Endothelial cell of umbilical vein (primary cell): ENCODE results near the gene NPTN. TPM values are rescaled to one million over a fixed set of nuclear protein-coding genes. Genes with fewer than 3 reads are reported as not detected.

Source experiments
- BruUV-seq: library from RNA; stranded (reverse); fragments of 400-500 nt; replicated peaks from 2 replicates; lab custom pipeline; 2021; lab: Mats Ljungman, UMichigan
- CTCF ChIA-PET: fragments of 300-600, 350-600 bp; sonication (Branson Sonifier 250); formaldehyde crosslinking; loops from one replicate; lab custom pipeline; 2021; ENCODE audit warnings: antibody characterized with exemption, inconsistent platforms; lab: Charles Lee
- POLR2A ChIA-PET: fragments of 300-600, 350-600 bp; sonication (Branson Sonifier 250); formaldehyde crosslinking; loops from one replicate; lab custom pipeline; 2021; ENCODE audit warnings: antibody characterized with exemption, inconsistent platforms; lab: Charles Lee
- DNase-seq: peaks from one replicate; pipeline ENCODE4 v3.0.0-alpha.2; 2011; ENCODE audit warnings: low read depth, low spot score
- FAIRE-seq: peaks from 2 replicates; lab custom pipeline; 2011; peaks lifted over from hg19 to GRCh38; lab: Jason Lieb, UNC
- H2AFZ ChIP-seq: 2 replicates; pipeline ENCODE4 v1.6.0; 2012; ENCODE audit warnings: low read depth, low read length, control low read depth, inconsistent platforms
- H3K27ac ChIP-seq: 2 replicates; pipeline ENCODE4 v1.5.1; 2011; ENCODE audit warnings: low read depth, mild to moderate bottlenecking, control low read depth, low read length, moderate library complexity; ENCODE audit not compliant: insufficient read depth
- H3K27me3 ChIP-seq, 2 experiments: 2 replicates each; pipeline versions ENCODE4 v1.6.0 to v1.6.1; 2011; ENCODE audit warnings: low read length in 2 of 2, mixed read lengths in 1 of 2; ENCODE audit not compliant: control insufficient read depth in 2 of 2, insufficient read depth in 2 of 2
- H3K36me3 ChIP-seq, 2 experiments: 2 replicates in 1 of 2; 3 replicates in 1 of 2; pipeline ENCODE4 v1.5.1; 2011; ENCODE audit warnings: low read length in 2 of 2, mild to moderate bottlenecking in 1 of 2, moderate library complexity in 1 of 2; ENCODE audit not compliant: control insufficient read depth in 2 of 2, insufficient read depth in 2 of 2; ENCODE audit errors: extremely low read depth in 1 of 2
- H3K4me1 ChIP-seq: 3 replicates; pipeline ENCODE4 v1.5.1; 2011; ENCODE audit warnings: mild to moderate bottlenecking, low read length; ENCODE audit not compliant: control insufficient read depth, insufficient read depth; ENCODE audit errors: extremely low read depth
- H3K4me2 ChIP-seq: 2 replicates; pipeline ENCODE4 v1.6.1; 2011; ENCODE audit warnings: low read length, control low read depth, mixed read lengths; ENCODE audit not compliant: insufficient read depth
- H3K4me3 ChIP-seq, 3 experiments: fragments of 200-600 bp in 1 of 3; sonication (generic), shearing (Covaris generic) in 1 of 3; replicated peaks in 1 of 3; 2 replicates each; pipeline ENCODE4 v1.5.1; 2011 to 2016; ENCODE audit warnings: control low read depth in 3 of 3, low read length in 3 of 3, mild to moderate bottlenecking in 2 of 3, inconsistent platforms in 1 of 3, low read depth in 1 of 3, moderate library complexity in 1 of 3; ENCODE audit not compliant: insufficient read depth in 1 of 3
- H3K79me2 ChIP-seq: 2 replicates; pipeline ENCODE4 v1.6.0; 2012; ENCODE audit warnings: low read length, inconsistent platforms; ENCODE audit not compliant: control insufficient read depth, insufficient read depth
- H3K9ac ChIP-seq: replicated peaks from 2 replicates; pipeline ENCODE3; 2011; ENCODE audit warnings: low read length, control low read depth; ENCODE audit not compliant: insufficient read depth; ENCODE audit errors: extremely low read depth
- H3K9me1 ChIP-seq: replicated peaks from 3 replicates; pipeline ENCODE4 v1.6.0; 2011; ENCODE audit warnings: mild to moderate bottlenecking, low read length; ENCODE audit not compliant: control insufficient read depth, insufficient read depth; ENCODE audit errors: extremely low read depth
- H3K9me3 ChIP-seq: replicated peaks from 2 replicates; pipeline ENCODE4 v1.5.1; 2012; ENCODE audit warnings: low read length, inconsistent platforms; ENCODE audit not compliant: control insufficient read depth, insufficient read depth
- H4K20me1 ChIP-seq: replicated peaks from 2 replicates; pipeline ENCODE3; 2011; ENCODE audit warnings: mild to moderate bottlenecking, low read length; ENCODE audit not compliant: control insufficient read depth, insufficient read depth; ENCODE audit errors: extremely low read depth
- CTCF ChIP-seq, 2 donors: IDR thresholded peaks; 1 replicate in 1 of 2; 2 replicates in 1 of 2; pipeline ENCODE4 v1.5.1; 2011; ENCODE audit warnings: low read length in 2 of 2, mild to moderate bottlenecking in 2 of 2, moderate library complexity in 2 of 2, control low read depth in 1 of 2, inconsistent platforms in 1 of 2, low read depth in 1 of 2; ENCODE audit not compliant: insufficient read depth in 1 of 2; ENCODE audit errors: extremely low read depth in 1 of 2
- EZH2 ChIP-seq: IDR thresholded peaks from 2 replicates; pipeline ENCODE4 v1.6.1; 2012; ENCODE audit warnings: borderline replicate concordance, low read depth, mild to moderate bottlenecking, moderate library complexity, low read length, inconsistent platforms; ENCODE audit not compliant: severe bottlenecking
- FOS ChIP-seq: IDR thresholded peaks from 2 replicates; pipeline ENCODE4 v1.6.1; 2011; ENCODE audit warnings: mild to moderate bottlenecking, low read length, moderate library complexity, borderline replicate concordance; ENCODE audit not compliant: insufficient read depth
- GATA2 ChIP-seq: IDR thresholded peaks from 2 replicates; pipeline ENCODE4 v1.7.0; 2011; ENCODE audit warnings: low read depth, mild to moderate bottlenecking, moderate library complexity, mixed read lengths, low read length; ENCODE audit not compliant: insufficient read length, insufficient read depth
- JUN ChIP-seq: IDR thresholded peaks from 2 replicates; pipeline ENCODE4 v1.6.1; 2011; ENCODE audit warnings: borderline replicate concordance, low read depth; ENCODE audit not compliant: insufficient read length, insufficient read depth
- MYC ChIP-seq: IDR thresholded peaks from one replicate; pipeline ENCODE4 v1.6.1; 2011; ENCODE audit warnings: mild to moderate bottlenecking, low read depth, low read length
- POLR2A ChIP-seq: IDR thresholded peaks from 2 replicates; pipeline ENCODE4 v1.6.1; 2012; ENCODE audit warnings: low read depth, mild to moderate bottlenecking, control low read depth, low read length
- POLR2AphosphoS5 ChIP-seq: IDR thresholded peaks from 2 replicates; pipeline ENCODE4 v1.6.1; 2012; ENCODE audit warnings: low read depth, mild to moderate bottlenecking, control low read depth, low read length, moderate library complexity; ENCODE audit not compliant: insufficient read depth
- dilution Hi-C: fragments of 300-500 bp; cut with MboI; formaldehyde crosslinking; loops from one replicate; pipeline ENCODE4 v1.15.0; 2019; ENCODE audit warnings: low sequenced_read_pairs; ENCODE audit not compliant: extremely low pct_ligation_motif_present
- intact Hi-C: fragments of 100-400 bp; cut with micrococcal nuclease; formaldehyde crosslinking; loops from one replicate; pipeline ENCODE4 v1.10.0; 2022
- polyA plus RNA-seq, 4 experiments: library from polyadenylated mRNA; depleted of rRNA in 3 of 4; stranded (reverse) in 3 of 4; unstranded in 1 of 4; fragments of >200 nt; gene quantifications; 2 replicates each; pipeline versions ENCODE4 v1.2.1 to v1.2.3, GENCODE V29; 2011 to 2012; ENCODE audit warnings: missing spikeins in 1 of 4
- total RNA-seq: library from RNA; stranded (reverse); gene quantifications from 2 replicates; pipeline ENCODE4 v1.2.3, GENCODE V29; 2021
- TF ChIP-seq, protein P1 (sequence below): IDR thresholded peaks from 2 replicates; pipeline ENCODE4 v1.6.1; 2011; ENCODE audit not compliant: insufficient read depth, insufficient read length

Gene NPTN
- total and polyA plus RNA-seq, 2 donors (not counting 3 experiments of a cell fraction or from before 2014, with no cell fraction given), result 77.4 to 81.3 TPM

DNA sequence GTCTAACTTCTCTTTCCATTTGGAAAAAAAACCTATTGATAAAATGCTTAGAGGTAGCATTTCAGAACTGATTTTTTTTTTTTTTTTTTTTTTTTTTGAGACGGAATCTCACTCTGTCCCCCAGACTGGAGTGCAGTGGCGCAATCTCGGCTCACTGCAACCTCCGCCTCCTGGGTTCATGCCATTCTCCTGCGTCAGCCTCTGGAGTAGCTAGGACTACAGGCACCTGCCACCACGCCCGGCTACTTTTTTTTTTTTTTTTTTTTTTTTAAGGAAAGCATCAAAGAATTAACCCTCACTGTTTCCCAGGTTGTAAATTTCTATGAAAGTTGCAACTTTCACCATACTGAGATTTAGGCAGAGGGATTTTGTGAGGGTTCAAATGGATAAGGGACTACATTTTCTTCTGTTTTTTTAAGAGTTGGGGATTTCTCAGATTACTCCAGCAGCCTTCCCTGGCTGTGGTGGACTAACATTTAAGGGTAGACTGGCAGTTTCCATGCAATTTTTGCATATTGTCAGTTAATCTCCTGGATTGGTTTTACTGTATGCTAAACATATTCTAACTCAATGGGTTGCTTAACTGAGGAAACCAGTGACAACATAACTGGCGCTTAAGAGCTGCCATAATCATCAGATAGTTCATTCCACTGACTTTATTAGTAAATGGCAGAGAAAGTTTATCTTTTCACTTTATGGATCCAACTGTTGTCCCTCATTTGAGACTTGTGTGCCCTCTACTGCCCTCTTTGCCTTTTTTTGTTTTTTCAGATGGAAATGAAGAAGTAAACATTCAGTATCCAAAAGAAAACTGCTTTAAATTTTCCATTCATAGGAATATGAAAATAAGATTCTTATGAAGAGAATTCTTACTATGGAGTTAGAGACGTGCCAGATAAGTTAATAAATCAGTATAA, 93.7 kb downstream of the NPTN start:
- intact Hi-C loops, result no loop called here
- BruUV-seq, result no TSS peak
- CTCF ChIA-PET, result interaction anchor here (1.0 to 1.4 kb wide), 3 partner anchors 21 to 299 kb away, joined by 3 to 4 read pairs (median 3); no protein-coding TSS in a partner anchor
- Histone ChIP-seq H3K9ac (no peak overlapping the region), H3K27me3 (no peaks in the 10 kb centered on the region), H3K4me2 (no peak overlapping the region), H3K27ac (no peak overlapping the region), H3K9me3 (no peaks in the 10 kb centered on the region), H3K79me2 (no peaks in the 10 kb centered on the region), H3K36me3 (no peaks in the 10 kb centered on the region), H4K20me1 (no peaks in the 10 kb centered on the region), H3K4me1 (no peaks in the 10 kb centered on the region), H2AFZ (no peak overlapping the region), H3K4me3 (no peak overlapping the region), H3K9me1 (no peaks in the 10 kb centered on the region)
- FAIRE-seq, result no peak
- no peak for TF ChIP-seq MYC
- TF ChIP-seq POLR2A, result no peak
- TF ChIP-seq EZH2, result no peak
- no peak for TF ChIP-seq POLR2AphosphoS5
- no peak for TF ChIP-seq GATA2
- TF ChIP-seq, protein P1, sequence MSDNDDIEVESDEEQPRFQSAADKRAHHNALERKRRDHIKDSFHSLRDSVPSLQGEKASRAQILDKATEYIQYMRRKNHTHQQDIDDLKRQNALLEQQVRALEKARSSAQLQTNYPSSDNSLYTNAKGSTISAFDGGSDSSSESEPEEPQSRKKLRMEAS, result no peak
- no peak for TF ChIP-seq JUN
- TF ChIP-seq CTCF (IDR thresholded peaks at IDR 0.05; ENCODE audit: extremely low read depth in 1 of 2, insufficient read depth in 1 of 2, low read depth in 1 of 2, low read length in 2 of 2), result no peak
- TF ChIP-seq FOS, result no peak
- POLR2A ChIA-PET, result no interaction called here
- DNase-seq, result no peak
- dilution Hi-C loops, result no loop called here
